Coronary artery (tissue), 2 donors: ENCODE results near the gene ADGRG6.
"Not testable (repeated sequence)": the region's sequence is repeated elsewhere in the genome, so short reads cannot be mapped to it uniquely, and the experiment has no call there.

Experiments
- DNase-seq: peaks from one replicate; pipeline ENCODE4 v3.0.0-alpha.2; 2017; ENCODE audit warnings: low spot score
- H3K27ac ChIP-seq, 2 donors: fragments of 200-600 bp; sonication (generic); one replicate each; pipeline ENCODE4 v1.5.1; 2016 to 2019
- H3K4me3 ChIP-seq: fragments of 200-600 bp; sonication (generic); 2 replicates; pipeline ENCODE4 v1.5.1; 2016; ENCODE audit warnings: mild to moderate bottlenecking, moderate library complexity
- TF ChIP-seq, protein P1 (sequence below): fragments of 200-600 bp; sonication (generic); IDR thresholded peaks from one replicate; pipeline ENCODE4 v1.5.1; 2019; ENCODE audit warnings: antibody characterized with exemption

Gene ADGRG6

GRCh38 chr6:142420802-142421201 lies 119.0 kb downstream of the ADGRG6 start:
- TF ChIP-seq, protein P1, sequence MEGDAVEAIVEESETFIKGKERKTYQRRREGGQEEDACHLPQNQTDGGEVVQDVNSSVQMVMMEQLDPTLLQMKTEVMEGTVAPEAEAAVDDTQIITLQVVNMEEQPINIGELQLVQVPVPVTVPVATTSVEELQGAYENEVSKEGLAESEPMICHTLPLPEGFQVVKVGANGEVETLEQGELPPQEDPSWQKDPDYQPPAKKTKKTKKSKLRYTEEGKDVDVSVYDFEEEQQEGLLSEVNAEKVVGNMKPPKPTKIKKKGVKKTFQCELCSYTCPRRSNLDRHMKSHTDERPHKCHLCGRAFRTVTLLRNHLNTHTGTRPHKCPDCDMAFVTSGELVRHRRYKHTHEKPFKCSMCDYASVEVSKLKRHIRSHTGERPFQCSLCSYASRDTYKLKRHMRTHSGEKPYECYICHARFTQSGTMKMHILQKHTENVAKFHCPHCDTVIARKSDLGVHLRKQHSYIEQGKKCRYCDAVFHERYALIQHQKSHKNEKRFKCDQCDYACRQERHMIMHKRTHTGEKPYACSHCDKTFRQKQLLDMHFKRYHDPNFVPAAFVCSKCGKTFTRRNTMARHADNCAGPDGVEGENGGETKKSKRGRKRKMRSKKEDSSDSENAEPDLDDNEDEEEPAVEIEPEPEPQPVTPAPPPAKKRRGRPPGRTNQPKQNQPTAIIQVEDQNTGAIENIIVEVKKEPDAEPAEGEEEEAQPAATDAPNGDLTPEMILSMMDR, result no peak
- DNase-seq, result no peak
- no peak overlapping the region for H3K27ac ChIP-seq
- H3K4me3 ChIP-seq, result no peak overlapping the region

DNA sequence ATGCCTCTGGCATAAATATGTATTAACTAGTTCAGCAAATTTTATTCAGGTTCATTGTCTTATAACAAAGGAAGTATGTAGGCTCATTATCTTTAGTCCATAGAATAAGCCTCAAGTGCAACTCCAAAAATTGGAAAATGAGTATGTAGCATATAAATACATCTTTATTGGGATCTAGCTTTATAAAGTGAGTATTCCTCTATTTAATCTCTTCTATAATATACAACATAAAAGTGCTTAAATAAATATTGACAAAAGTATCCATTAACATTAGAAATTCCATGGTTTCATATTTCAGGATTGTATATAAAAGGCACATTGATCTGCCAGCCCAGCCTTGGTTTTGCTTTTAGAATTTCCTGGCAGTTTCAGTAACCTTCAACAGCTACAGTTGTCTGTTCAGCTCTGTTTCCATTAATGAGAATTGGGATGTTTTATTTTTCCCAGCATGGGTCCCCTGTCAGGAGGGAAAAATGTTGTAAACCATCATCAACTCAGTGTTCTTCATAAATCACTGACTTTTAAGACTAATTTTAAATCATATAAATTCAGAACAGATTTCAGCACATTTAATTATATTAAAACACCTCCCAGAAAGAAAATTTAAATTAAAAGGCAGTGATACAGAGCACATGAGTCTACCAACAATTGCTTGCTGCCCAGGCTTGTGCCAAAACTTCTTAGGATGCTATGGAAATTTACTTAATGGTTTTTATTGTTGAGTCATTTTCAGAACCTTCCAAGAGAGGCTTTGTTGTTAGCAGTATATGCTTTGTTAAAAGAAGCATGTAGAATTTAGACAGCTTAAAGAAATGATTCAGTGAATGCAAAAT lies 119.7 kb downstream of the ADGRG6 start:
- no peak for DNase-seq
- no peak overlapping the region for H3K4me3 ChIP-seq
- H3K27ac ChIP-seq, result no peak overlapping the region
- TF ChIP-seq, protein P1, result no peak

DNA sequence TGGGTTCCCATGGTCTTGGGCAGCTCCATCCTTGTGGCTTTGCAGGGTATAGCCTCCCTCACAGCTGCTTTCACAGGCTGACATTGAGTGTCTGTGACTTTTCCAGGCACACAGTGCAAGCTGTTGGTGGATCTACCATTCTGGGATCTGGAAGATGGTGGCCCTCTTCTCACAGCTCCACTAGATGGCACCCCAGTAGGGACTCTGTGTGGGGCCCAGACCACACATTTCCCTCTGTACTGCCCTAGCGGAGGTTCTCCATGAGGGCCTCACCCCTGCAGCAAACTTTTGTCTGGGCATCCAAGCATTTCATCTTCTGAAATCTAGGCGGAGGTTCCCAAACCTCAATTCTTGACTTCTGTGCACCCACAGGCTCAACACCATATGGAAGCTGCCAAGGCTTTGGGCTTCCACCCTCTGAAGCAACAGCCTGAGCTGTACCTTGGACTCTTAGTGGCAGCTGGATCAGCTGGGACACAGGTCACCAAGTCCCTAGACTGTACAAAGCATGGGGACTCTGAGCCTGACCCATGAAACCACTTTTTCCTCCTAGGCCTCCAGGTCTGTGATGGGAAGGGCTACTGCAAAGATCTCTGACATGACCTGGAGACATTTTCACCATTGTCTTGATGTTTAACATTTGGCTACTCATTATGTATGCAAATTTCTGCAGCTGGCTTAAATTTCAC lies 124.8 kb downstream of the ADGRG6 start:
- DNase-seq, H3K27ac ChIP-seq, H3K4me3 ChIP-seq: not testable (repeated sequence)

- DNase-seq, H3K4me3 ChIP-seq, H3K27ac ChIP-seq: not testable (repeated sequence)
Observed at GRCh38 chr6:142428468-142428867, 126.7 kb downstream of the ADGRG6 start.

DNA sequence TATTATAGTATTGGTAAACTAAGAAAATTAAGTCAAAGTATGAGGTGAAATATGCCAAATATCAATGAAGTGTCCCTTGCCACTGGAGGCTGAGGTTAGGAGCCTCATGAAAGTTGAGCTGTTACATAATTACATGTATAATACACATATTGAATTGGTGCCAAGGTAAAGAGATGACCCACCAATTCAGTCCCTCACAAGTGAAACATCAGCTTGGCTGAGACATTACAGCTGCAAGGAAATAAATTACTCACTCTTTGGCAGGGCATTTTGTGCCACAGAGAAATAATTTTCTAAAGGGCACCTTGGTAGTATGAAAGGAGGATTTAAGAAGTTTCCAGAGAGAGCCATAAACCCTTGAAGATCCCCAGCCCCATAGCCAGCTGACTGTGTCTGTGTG lies 127.4 kb downstream of the ADGRG6 start:
- DNase-seq, result no peak
- Histone ChIP-seq H3K4me3 (no peak overlapping the region), H3K27ac (no peak overlapping the region)
- TF ChIP-seq, protein P1, result no peak

- DNase-seq, result no peak
- Histone ChIP-seq H3K27ac (no peak overlapping the region), H3K4me3 (no peak overlapping the region)
- TF ChIP-seq, protein P1, result no peak
Observed at GRCh38 chr6:142433419-142433818, 131.6 kb downstream of the ADGRG6 start.

DNA sequence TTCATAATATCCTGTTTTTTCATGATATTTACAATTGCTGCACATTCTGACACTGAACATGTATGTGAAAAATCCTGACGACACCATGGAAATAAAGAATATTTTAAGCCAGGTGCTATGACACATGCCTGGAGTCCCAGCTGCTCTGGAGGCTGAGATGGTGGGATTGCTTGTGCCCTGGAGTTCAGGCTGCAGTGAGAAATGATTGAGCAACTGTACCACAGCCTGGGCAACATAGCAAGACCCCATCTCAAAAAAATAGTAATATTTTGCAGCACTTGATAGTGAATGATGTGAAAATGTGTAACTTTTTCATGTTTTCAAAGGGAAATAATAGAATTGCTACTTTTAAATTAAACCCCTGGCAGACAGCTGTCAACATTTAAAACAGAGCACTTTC lies 137.1 kb downstream of the ADGRG6 start:
- DNase-seq, result no peak
- Histone ChIP-seq H3K27ac (no peak overlapping the region), H3K4me3 (no peak overlapping the region)
- TF ChIP-seq, protein P1, result no peak

DNA sequence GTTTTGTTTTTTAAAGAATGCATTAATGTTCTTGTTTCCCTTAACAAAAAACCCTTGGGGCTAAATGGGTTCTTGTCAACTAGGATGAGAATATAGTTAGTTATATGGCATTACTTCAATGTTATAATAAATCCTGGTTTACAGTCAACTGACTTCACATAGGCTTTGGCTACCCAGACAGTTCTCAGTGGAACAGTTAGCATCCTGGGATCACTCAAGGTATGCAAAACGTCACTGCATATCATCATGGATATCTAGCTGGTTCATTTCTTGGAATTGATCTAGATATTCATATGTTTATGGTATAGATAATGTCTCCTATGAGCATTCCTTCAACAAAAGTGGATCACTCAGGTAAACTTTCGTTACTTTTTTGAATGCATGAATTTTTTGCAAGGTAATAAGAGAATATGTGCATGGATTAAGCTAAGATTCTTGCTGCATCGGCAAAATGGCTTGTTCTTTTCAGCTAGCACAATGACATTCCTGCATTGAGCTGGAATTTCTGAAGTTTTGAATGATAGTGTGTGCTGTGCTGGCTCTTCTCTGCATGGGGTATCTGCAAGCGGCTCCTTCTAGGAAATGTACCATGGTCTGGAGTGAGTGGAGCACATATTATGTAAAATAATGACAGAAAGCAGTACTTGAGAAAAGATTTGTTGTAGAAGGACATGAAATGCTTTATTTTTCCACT lies 138.9 kb downstream of the ADGRG6 start:
- DNase-seq, result no peak

More for the DNA sequence above, 138.9 kb downstream of the ADGRG6 start:
- TF ChIP-seq, protein P1, result no peak
- H3K27ac ChIP-seq, result no peak overlapping the region
- no peak overlapping the region for H3K4me3 ChIP-seq
